Trophoblast cell (in vitro differentiated cells and primary cell): ENCODE data around the gene SUSD6.

Experiments
- DNase-seq, 2 donors: peaks; one replicate each; pipeline ENCODE4 v3.0.0-alpha.2; 2016
- H2AFZ ChIP-seq: 2 replicates; pipeline ENCODE4 v1.6.1; 2013; ENCODE audit warnings: low read length, moderate library complexity, mild to moderate bottlenecking; ENCODE audit not compliant: insufficient read depth, poor library complexity
- H2AK5ac ChIP-seq: 2 replicates; pipeline ENCODE4 v1.6.1; 2013; ENCODE audit warnings: mild to moderate bottlenecking, low read length
- H2BK120ac ChIP-seq: 2 replicates; pipeline ENCODE4 v1.6.1; 2013; ENCODE audit warnings: low read length, mild to moderate bottlenecking, moderate library complexity; ENCODE audit not compliant: insufficient read depth, poor library complexity
- H2BK12ac ChIP-seq: 2 replicates; pipeline ENCODE4 v1.6.1; 2013; ENCODE audit warnings: mild to moderate bottlenecking, low read length, moderate library complexity
- H2BK5ac ChIP-seq: 2 replicates; pipeline ENCODE4 v1.6.1; 2013; ENCODE audit warnings: low read length, low read depth, moderate library complexity, mild to moderate bottlenecking; ENCODE audit not compliant: poor library complexity
- H3K14ac ChIP-seq: 2 replicates; pipeline ENCODE4 v1.6.1; 2013; ENCODE audit warnings: mild to moderate bottlenecking, low read length
- H3K18ac ChIP-seq: 2 replicates; pipeline ENCODE4 v1.6.1; 2013; ENCODE audit warnings: mild to moderate bottlenecking, low read length
- H3K23ac ChIP-seq: 2 replicates; pipeline ENCODE4 v1.6.1; 2013; ENCODE audit warnings: low read length
- H3K27ac ChIP-seq: 2 replicates; pipeline ENCODE4 v1.5.1; 2013; ENCODE audit warnings: low read depth, mild to moderate bottlenecking, inconsistent platforms, low read length, moderate library complexity
- H3K27me3 ChIP-seq: 2 replicates; pipeline ENCODE4 v1.6.1; 2013; ENCODE audit warnings: inconsistent platforms, mild to moderate bottlenecking, low read length, moderate library complexity; ENCODE audit not compliant: insufficient read depth
- H3K36me3 ChIP-seq, 2 experiments: 1 replicate in 1 of 2; 2 replicates in 1 of 2; pipeline ENCODE4 v1.6.1; 2013; ENCODE audit warnings: low read length in 2 of 2, mild to moderate bottlenecking in 2 of 2, moderate library complexity in 1 of 2; ENCODE audit not compliant: insufficient read depth in 2 of 2, control insufficient read depth in 1 of 2
- H3K4ac ChIP-seq: 2 replicates; pipeline ENCODE4 v1.6.1; 2013; ENCODE audit warnings: low read depth, mild to moderate bottlenecking, low read length, moderate library complexity
- H3K4me1 ChIP-seq, 2 experiments: 1 replicate in 1 of 2; 2 replicates in 1 of 2; pipeline ENCODE4 v1.6.1; 2013; ENCODE audit warnings: low read length in 2 of 2, mild to moderate bottlenecking in 2 of 2, moderate library complexity in 1 of 2; ENCODE audit not compliant: insufficient read depth in 2 of 2, control insufficient read depth in 1 of 2
- H3K4me2 ChIP-seq: 2 replicates; pipeline ENCODE4 v1.6.1; 2013; ENCODE audit warnings: inconsistent platforms, mild to moderate bottlenecking, low read length, moderate library complexity
- H3K4me3 ChIP-seq: 2 replicates; pipeline ENCODE4 v1.5.1; 2013; ENCODE audit warnings: mild to moderate bottlenecking, low read depth, low read length, inconsistent platforms
- H3K79me1 ChIP-seq: one replicate; pipeline ENCODE4 v1.6.1; 2013; ENCODE audit warnings: low read length
- H3K79me2 ChIP-seq: 2 replicates; pipeline ENCODE4 v1.6.1; 2013; ENCODE audit warnings: low read length, mild to moderate bottlenecking; ENCODE audit not compliant: control insufficient read depth, insufficient read depth, poor library complexity
- H3K9ac ChIP-seq: 2 replicates; pipeline ENCODE4 v1.6.1; 2013; ENCODE audit warnings: mild to moderate bottlenecking, low read length
- H3K9me3 ChIP-seq: 2 replicates; pipeline ENCODE4 v1.6.1; 2013; ENCODE audit warnings: low read depth, mild to moderate bottlenecking, control low read depth, inconsistent platforms, low read length; ENCODE audit not compliant: insufficient read depth
- H4K12ac ChIP-seq: 2 replicates; pipeline ENCODE4 v1.6.1; 2013; ENCODE audit warnings: low read depth, mild to moderate bottlenecking, low read length, moderate library complexity
- H4K8ac ChIP-seq: 2 replicates; pipeline ENCODE4 v1.6.1; 2013; ENCODE audit warnings: low read depth, mild to moderate bottlenecking, low read length, moderate library complexity
- H4K91ac ChIP-seq: one replicate; pipeline ENCODE4 v1.6.1; 2013; ENCODE audit warnings: low read depth, mild to moderate bottlenecking, low read length, moderate library complexity
- WGBS: extraction: QIAGEN DNeasy Blood & Tissue Kit; methylation state at CpG from one replicate; pipeline ENCODE4 v1.1.7; 2013; ENCODE audit warnings: missing lambda C conversion rate; ENCODE audit not compliant: insufficient read length, insufficient coverage; ENCODE audit errors: extremely low coverage; 5-methylcytosine and 5-hydroxymethylcytosine counted together

The SUSD6 gene

DNA sequence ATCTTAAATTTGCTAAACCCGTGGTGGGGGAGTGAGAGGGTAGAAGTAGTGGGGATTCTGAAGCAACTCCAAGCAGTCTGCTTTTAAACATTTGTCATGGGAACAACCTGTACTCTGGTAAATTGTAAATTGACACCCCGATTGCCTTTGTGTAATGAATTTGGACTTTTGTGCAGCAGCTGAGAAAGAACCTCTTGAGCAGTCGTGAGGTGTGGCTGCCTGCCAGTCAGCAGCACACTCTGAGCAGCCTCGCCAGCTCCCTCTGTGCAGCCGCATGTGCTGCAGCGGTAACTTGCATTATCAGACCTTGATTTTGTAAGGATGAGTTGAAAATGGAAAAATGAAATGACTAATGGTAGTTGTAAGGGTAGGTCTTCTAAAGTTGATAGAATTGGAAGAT, 74.3 kb downstream of the SUSD6 start:
- Histone ChIP-seq H4K91ac (no peak overlapping the region), H3K23ac (no peak overlapping the region), H3K79me1 (no peaks in the 10 kb centered on the region), H3K9ac (no peak overlapping the region), H2AFZ (no peak overlapping the region), H2BK120ac (no peak overlapping the region), H2AK5ac (no peak overlapping the region), H4K8ac (no peak overlapping the region), H3K4me3 (no peak overlapping the region), H3K14ac (no peak overlapping the region), H2BK12ac (no peak overlapping the region), H3K27ac (no peak overlapping the region), H3K4me2 (no peak overlapping the region), H3K4me1 (no peaks in the 10 kb centered on the region), H3K9me3 (no peaks in the 10 kb centered on the region), H3K4ac (no peak overlapping the region), H3K79me2 (no peaks in the 10 kb centered on the region), H3K18ac (no peak overlapping the region), H4K12ac (no peak overlapping the region), H3K36me3 (no peaks in the 10 kb centered on the region), H3K27me3 (no peaks in the 10 kb centered on the region), H2BK5ac (no peak overlapping the region)
- WGBS = no CpG with 5 or more reads among the region's 6 CpGs
- DNase-seq = no peak

DNA sequence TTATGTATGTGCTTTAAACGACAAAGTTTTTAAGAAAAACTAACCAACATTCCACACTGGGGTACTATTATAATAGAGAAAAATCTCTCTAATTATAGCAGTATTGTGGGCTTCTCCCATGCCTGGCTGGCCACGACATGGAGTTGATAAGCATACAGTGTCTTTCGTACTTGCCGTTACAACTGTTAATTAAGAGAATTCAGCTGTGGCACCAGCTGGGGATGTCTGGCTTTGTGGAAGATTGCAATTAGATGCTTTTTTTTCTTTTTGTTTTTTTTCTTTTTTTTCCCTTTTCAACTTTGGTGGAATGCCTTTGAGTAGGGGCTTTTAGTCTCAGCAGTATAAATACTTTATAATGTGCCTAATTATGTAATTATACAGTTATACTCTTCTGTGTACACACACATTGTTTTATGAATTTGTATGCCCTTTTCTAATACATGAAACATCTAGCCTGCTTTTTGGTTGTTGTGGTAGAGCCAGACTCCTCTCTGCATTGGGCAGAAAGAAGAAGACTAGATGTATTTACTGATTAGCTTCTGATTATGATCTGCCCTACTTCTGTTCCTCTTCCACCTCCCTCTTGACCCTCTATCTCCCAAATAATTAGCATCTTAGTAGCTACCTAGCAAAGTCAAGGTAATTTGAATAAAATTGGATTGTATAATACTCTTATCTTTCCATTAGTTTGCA, 76.4 kb downstream of the SUSD6 start:
- no peak overlapping the region for H4K8ac ChIP-seq
- no peak overlapping the region for H2BK12ac ChIP-seq
- H2AK5ac ChIP-seq = no peak overlapping the region
- no peak overlapping the region for H3K23ac ChIP-seq
- H3K9me3 ChIP-seq = no peaks in the 10 kb centered on the region
- no peak for DNase-seq
- WGBS = no CpG with 5 or more reads among the region's 4 CpGs
- no peak overlapping the region for H3K9ac ChIP-seq
- H3K4me3 ChIP-seq = no peak overlapping the region
- H3K4ac ChIP-seq = no peak overlapping the region
- H3K18ac ChIP-seq = no peak overlapping the region
- no peak overlapping the region for H4K91ac ChIP-seq
- no peak overlapping the region for H3K27ac ChIP-seq
- H3K14ac ChIP-seq = no peak overlapping the region
- H3K4me1 ChIP-seq = no peaks in the 10 kb centered on the region
- H3K79me2 ChIP-seq = no peaks in the 10 kb centered on the region
- H3K27me3 ChIP-seq = no peaks in the 10 kb centered on the region
- no peaks in the 10 kb centered on the region for H3K79me1 ChIP-seq
- H3K4me2 ChIP-seq = no peak overlapping the region
- no peak overlapping the region for H2BK120ac ChIP-seq
- H2AFZ ChIP-seq = no peak overlapping the region
- no peak overlapping the region for H4K12ac ChIP-seq
- H2BK5ac ChIP-seq = no peak overlapping the region
- H3K36me3 ChIP-seq = no peaks in the 10 kb centered on the region

DNA sequence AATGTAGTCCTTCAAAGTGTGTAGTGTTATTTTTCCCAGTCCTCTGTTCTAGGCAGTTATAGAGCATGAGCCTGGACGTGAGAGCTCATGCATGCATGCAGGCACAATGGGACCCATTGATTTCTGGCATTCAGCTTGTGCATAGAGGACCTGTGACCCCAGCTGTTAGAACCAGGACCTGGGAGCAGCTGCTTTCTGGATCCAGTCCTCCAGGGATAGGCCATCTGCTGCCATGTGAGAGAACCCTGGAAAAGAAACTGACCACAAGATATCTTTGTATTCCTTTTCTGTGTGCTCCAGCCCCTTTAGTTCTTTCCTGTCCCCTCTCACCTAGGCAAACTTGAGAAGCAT, 76.9 kb downstream of the SUSD6 start:
- H4K8ac ChIP-seq = no peak overlapping the region
- H2BK5ac ChIP-seq = no peak overlapping the region
- no peak overlapping the region for H4K12ac ChIP-seq
- no peak overlapping the region for H3K27ac ChIP-seq
- H3K79me2 ChIP-seq = no peaks in the 10 kb centered on the region
- H3K79me1 ChIP-seq = no peaks in the 10 kb centered on the region
- no peak overlapping the region for H2BK120ac ChIP-seq
- H3K36me3 ChIP-seq = no peaks in the 10 kb centered on the region
- H3K23ac ChIP-seq = no peak overlapping the region
- H3K9ac ChIP-seq = no peak overlapping the region
- no peak overlapping the region for H3K4ac ChIP-seq
- no peak overlapping the region for H2AFZ ChIP-seq
- no peak overlapping the region for H4K91ac ChIP-seq
- H2BK12ac ChIP-seq = no peak overlapping the region
- H3K4me2 ChIP-seq = no peak overlapping the region
- no peaks in the 10 kb centered on the region for H3K4me1 ChIP-seq
- no peak overlapping the region for H3K14ac ChIP-seq
- no peak overlapping the region for H2AK5ac ChIP-seq
- H3K4me3 ChIP-seq = no peak overlapping the region
- no CpG with 5 or more reads among the region's 1 CpG for WGBS
- H3K18ac ChIP-seq = no peak overlapping the region
- DNase-seq = no peak
- peaks cover 2% of the 10 kb centered on the region for H3K9me3 ChIP-seq
- no peaks in the 10 kb centered on the region for H3K27me3 ChIP-seq

DNA sequence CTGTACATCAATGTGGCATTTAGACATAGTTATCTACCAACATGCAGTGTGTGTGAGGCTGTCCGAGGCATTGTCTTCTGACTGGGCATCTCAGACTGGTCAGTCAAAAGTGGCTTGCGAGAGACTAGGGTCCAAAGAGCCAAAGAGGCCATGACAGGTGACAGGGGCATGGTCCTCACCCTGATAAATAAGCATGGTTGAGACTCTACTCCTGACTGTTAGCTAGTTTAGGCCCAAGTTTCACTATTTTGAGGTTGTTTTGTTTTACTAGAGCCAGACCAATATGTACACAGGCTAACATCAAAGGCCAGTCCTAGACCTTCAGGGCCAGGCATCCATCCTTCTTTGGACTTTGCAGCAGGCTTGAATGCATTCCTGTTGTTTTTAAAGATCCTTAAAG, 78.6 kb downstream of the SUSD6 start:
- no peak overlapping the region for H4K12ac ChIP-seq
- H3K9ac ChIP-seq = no peak overlapping the region
- no peak overlapping the region for H3K23ac ChIP-seq
- H2BK120ac ChIP-seq = no peak overlapping the region
- no peak overlapping the region for H4K91ac ChIP-seq
- H2BK12ac ChIP-seq = no peak overlapping the region
- no peak overlapping the region for H2AK5ac ChIP-seq
- H3K9me3 ChIP-seq = peaks cover 2% of the 10 kb centered on the region
- no peaks in the 10 kb centered on the region for H3K79me1 ChIP-seq
- H3K27ac ChIP-seq = no peak overlapping the region
- peaks cover 5 to 6% of the 10 kb centered on the region in 2 experiments for H3K4me1 ChIP-seq
- no CpG with 5 or more reads among the region's 2 CpGs for WGBS
- no peaks in the 10 kb centered on the region for H3K79me2 ChIP-seq
- H3K27me3 ChIP-seq = no peaks in the 10 kb centered on the region
- H4K8ac ChIP-seq = no peak overlapping the region
- no peak overlapping the region for H3K4me3 ChIP-seq
- no peak overlapping the region for H3K4ac ChIP-seq
- no peak for DNase-seq
- H3K4me2 ChIP-seq = no peak overlapping the region
- H2BK5ac ChIP-seq = no peak overlapping the region
- H3K14ac ChIP-seq = no peak overlapping the region
- no peak overlapping the region for H3K18ac ChIP-seq
- H2AFZ ChIP-seq = no peak overlapping the region
- no peaks in the 10 kb centered on the region for H3K36me3 ChIP-seq
